HepG2 (cell line): ENCODE results near the gene CPED1. TPM values are rescaled to one million over a fixed set of nuclear protein-coding genes. Genes with fewer than 3 reads are reported as not detected.

ENCODE experiments used
- ATAC-seq: fragments of 200-7000 bp; cut with Tn5 transposase; 3 replicates; pipeline ENCODE4 v1.9.1; 2020; ENCODE audit warnings: mild to moderate bottlenecking, moderate library complexity
- BruUV-seq: library from RNA; stranded (reverse); fragments of 400-500 nt; replicated peaks from 2 replicates; lab custom pipeline; 2021; lab: Mats Ljungman, UMichigan
- CTCF ChIA-PET: fragments of 300-600 bp; formaldehyde crosslinking; extraction: SDS; loops from one replicate; lab custom pipeline; 2021; ENCODE audit warnings: low total read pairs, inconsistent platforms, low intra/inter-chr PET ratio; lab: Yijun Ruan, JAX
- POLR2A ChIA-PET: fragments of 350-600 bp; sonication (Branson Sonifier 250); formaldehyde crosslinking; loops from one replicate; lab custom pipeline; 2020; ENCODE audit warnings: antibody characterized with exemption, inconsistent platforms; lab: Yijun Ruan, JAX
- DNase-seq: peaks from one replicate; pipeline ENCODE4 v3.0.0-alpha.2; 2015; ENCODE audit warnings: low spot score
- FAIRE-seq: peaks from 3 replicates; lab custom pipeline; 2011; peaks lifted over from hg19 to GRCh38; lab: Jason Lieb, UNC
- H2AFZ ChIP-seq: one replicate; pipeline ENCODE4 v1.6.1; 2011; ENCODE audit warnings: low read length, inconsistent platforms
- H3K27ac ChIP-seq: fragments of 300-600 bp; 3 replicates; pipeline ENCODE4 v1.8.0; 2011; ENCODE audit warnings: mixed run types, mild to moderate bottlenecking, mixed read lengths, low read length, inconsistent platforms; ENCODE audit not compliant: insufficient read depth; ENCODE audit errors: extremely low read length
- H3K27me3 ChIP-seq, 2 experiments: fragments of 200-600 bp in 1 of 2; 2 replicates in 1 of 2; 3 replicates in 1 of 2; pipeline versions ENCODE4 v1.6.0 to v1.8.0; 2011; ENCODE audit warnings: low read length in 2 of 2, mild to moderate bottlenecking in 2 of 2, moderate library complexity in 2 of 2, inconsistent platforms in 1 of 2; ENCODE audit not compliant: insufficient read depth in 2 of 2, control insufficient read depth in 1 of 2
- H3K36me3 ChIP-seq, 2 experiments: fragments of 200-600 bp in 1 of 2; replicated peaks in 1 of 2; 2 replicates in 1 of 2; 3 replicates in 1 of 2; pipeline versions ENCODE4 v1.5.1 to v1.8.0; 2011; ENCODE audit warnings: low read length in 2 of 2, inconsistent platforms in 1 of 2; ENCODE audit not compliant: insufficient read depth in 2 of 2, control insufficient read depth in 1 of 2
- H3K4me1 ChIP-seq: 2 replicates; pipeline ENCODE4 v1.5.1; 2012; ENCODE audit warnings: low read length, inconsistent platforms; ENCODE audit not compliant: insufficient read depth
- H3K4me2 ChIP-seq: 2 replicates; pipeline ENCODE4 v1.6.0; 2011; ENCODE audit warnings: low read depth, low read length, inconsistent platforms
- H3K4me3 ChIP-seq, 3 experiments: fragments of 200-600 bp in 1 of 3; sonication (generic), shearing (Covaris generic) in 1 of 3; replicated peaks in 1 of 3; 2 replicates each; pipeline ENCODE4 v1.5.1; 2011 to 2016; ENCODE audit warnings: low read length in 3 of 3, inconsistent platforms in 2 of 3, low read depth in 2 of 3, mild to moderate bottlenecking in 2 of 3, control low read depth in 1 of 3, mixed read lengths in 1 of 3; ENCODE audit not compliant: insufficient read depth in 1 of 3
- H3K79me2 ChIP-seq: one replicate; pipeline ENCODE4 v1.6.1; 2011; ENCODE audit warnings: low read length, inconsistent platforms; ENCODE audit not compliant: insufficient read depth
- H3K9ac ChIP-seq: 2 replicates; pipeline ENCODE4 v1.6.0; 2011; ENCODE audit warnings: mild to moderate bottlenecking, low read depth, low read length, inconsistent platforms; ENCODE audit not compliant: insufficient read depth
- H3K9me3 ChIP-seq: 2 replicates; pipeline ENCODE4 v1.5.1; 2012; ENCODE audit warnings: mild to moderate bottlenecking, low read length
- H4K20me1 ChIP-seq: 2 replicates; pipeline ENCODE4 v1.6.0; 2011; ENCODE audit warnings: inconsistent platforms, mild to moderate bottlenecking, low read length, moderate library complexity; ENCODE audit not compliant: insufficient read depth
- CHD4 ChIP-seq: fragments of 200-600 bp; sonication (generic); IDR thresholded peaks from 2 replicates; pipeline ENCODE4 v1.7.0; 2017; ENCODE audit warnings: mild to moderate bottlenecking, low read length, borderline replicate concordance
- EEA1 ChIP-seq: sonication (generic); formaldehyde crosslinking; IDR thresholded peaks from 2 replicates; pipeline ENCODE4 v1.5.1; 2020; ENCODE audit warnings: mild to moderate bottlenecking, missing genetic modification reagents, borderline replicate concordance
- HNRNPLL ChIP-seq: fragments of 200-400 bp; formaldehyde crosslinking; IDR thresholded peaks from 2 replicates; pipeline ENCODE4 v1.6.1; 2017; ENCODE audit warnings: mild to moderate bottlenecking, low read depth, low read length; ENCODE audit not compliant: poor library complexity, severe bottlenecking
- SNAPC2 ChIP-seq: sonication (generic); formaldehyde crosslinking; IDR thresholded peaks from 2 replicates; pipeline ENCODE4 v1.8.1; 2022; ENCODE audit warnings: mild to moderate bottlenecking, missing genetic modification reagents
- SOX6 ChIP-seq, 2 experiments: fragments of 450-650 bp in 1 of 2; sonication (generic) in 1 of 2; formaldehyde crosslinking in 1 of 2; IDR thresholded peaks; 2 replicates each; pipeline versions ENCODE4 v1.4.0 to v1.6.1; 2017 to 2020; ENCODE audit warnings: antibody characterized with exemption in 1 of 2, mild to moderate bottlenecking in 1 of 2, missing genetic modification reagents in 1 of 2
- ZFP1 ChIP-seq: IDR thresholded peaks from 2 replicates; pipeline ENCODE4 v1.6.1; 2016
- ZFP36L2 ChIP-seq: sonication (generic); formaldehyde crosslinking; IDR thresholded peaks from 2 replicates; pipeline ENCODE4 v1.4.0; 2020; ENCODE audit warnings: missing genetic modification reagents
- ZNF318 ChIP-seq: sonication (generic); formaldehyde crosslinking; IDR thresholded peaks from 2 replicates; pipeline ENCODE4 v1.4.0; 2020; ENCODE audit warnings: mild to moderate bottlenecking, missing genetic modification reagents
- ZNF34 ChIP-seq: sonication (generic); formaldehyde crosslinking; IDR thresholded peaks from 2 replicates; pipeline ENCODE4 v1.4.0; 2020; ENCODE audit warnings: mild to moderate bottlenecking, missing genetic modification reagents, borderline replicate concordance
- ZNF44 ChIP-seq: sonication (generic); formaldehyde crosslinking; IDR thresholded peaks from 2 replicates; pipeline ENCODE4 v1.5.1; 2020; ENCODE audit warnings: mild to moderate bottlenecking, missing genetic modification reagents
- WGBS: methylation state at CpG from one replicate; pipeline ENCODE4 v1.1.6; 2017; ENCODE audit warnings: low lambda C conversion rate; 5-methylcytosine and 5-hydroxymethylcytosine counted together
- in situ Hi-C: cut with HindIII; loops from 2 replicates; pipeline ENCODE4 v1.10.0; 2017; ENCODE audit warnings: low pct_unique_long_range_greater_than_20kb; ENCODE audit not compliant: extremely low pct_ligation_motif_present
- intact Hi-C: fragments of 100-400 bp; cut with micrococcal nuclease; formaldehyde crosslinking; loops from one replicate; pipeline ENCODE4 v1.10.0; 2022; ENCODE audit not compliant: unreplicated experiment
- polyA plus RNA-seq, 8 experiments: library from polyadenylated mRNA; depleted of rRNA in 3 of 8; stranded (reverse) in 7 of 8; unstranded in 1 of 8; fragments of >200 nt; fragmentation: Illumina TruSeq in 4 of 8; extraction: Trizol in 4 of 8; gene quantifications; 2 replicates each; pipeline versions ENCODE4 v1.2.1 to v1.2.3, GENCODE V29; 2011 to 2016; ENCODE audit warnings: low read depth in 4 of 8, missing spikeins in 1 of 8, mixed read lengths in 1 of 8; ENCODE audit not compliant: insufficient read depth in 1 of 8
- total RNA-seq, 5 experiments: library from RNA; depleted of rRNA; stranded (reverse); fragments of >200 nt; fragmentation: Illumina TruSeq; extraction: Trizol; gene quantifications; 2 replicates each; pipeline ENCODE4 v1.2.3, GENCODE V29; 2016; ENCODE audit warnings: low read depth in 1 of 5
- TF ChIP-seq, protein P1 (sequence below): sonication (generic); formaldehyde crosslinking; IDR thresholded peaks from 2 replicates; pipeline ENCODE4 v1.4.0; 2020; ENCODE audit warnings: missing genetic modification reagents, borderline replicate concordance

Gene CPED1
- total and polyA plus RNA-seq, 2 of the 13 experiments (the other 11 are each of a cell fraction or from before 2014, with no cell fraction given), result 11.5 to 27.0 TPM

DNA sequence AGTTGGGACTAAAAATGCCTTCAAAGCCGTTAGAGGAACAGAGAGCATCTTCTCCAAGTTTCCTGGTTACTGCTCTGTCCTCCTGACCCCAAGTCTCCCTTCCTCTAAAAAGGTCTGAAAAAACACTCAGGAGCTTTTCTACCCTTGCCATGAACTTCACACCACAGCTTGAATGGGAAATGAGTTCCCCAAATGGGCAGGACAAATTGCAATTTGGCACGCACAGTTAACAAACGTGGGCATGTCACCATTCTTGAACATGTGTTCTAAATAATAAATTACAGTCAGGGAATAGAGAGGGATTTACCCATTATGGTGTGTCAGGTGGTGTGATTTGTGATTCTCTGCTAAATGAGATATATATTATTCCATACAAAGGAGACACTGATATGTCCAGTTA, 249.1 kb downstream of the CPED1 start:
- Histone ChIP-seq H3K4me2 (no peak overlapping the region), H3K4me3 (no peak overlapping the region), H3K27me3 (no peaks in the 10 kb centered on the region), H4K20me1 (no peaks in the 10 kb centered on the region), H3K9me3 (no peaks in the 10 kb centered on the region), H2AFZ (no peak overlapping the region), H3K36me3 (peaks cover 0 to 2% of the 10 kb centered on the region in 2 experiments; a peak in 1 of 5 replicates), H3K9ac (no peak overlapping the region), H3K27ac (no peak overlapping the region), H3K79me2 (no peaks in the 10 kb centered on the region), H3K4me1 (no peaks in the 10 kb centered on the region)
- TF ChIP-seq CHD4, result no peak
- no peak for TF ChIP-seq SNAPC2 (CRISPR knock-in tag)
- no peak for TF ChIP-seq HNRNPLL
- TF ChIP-seq ZNF44, result no peak
- TF ChIP-seq EEA1 (CRISPR knock-in tag), result no peak
- no peak for TF ChIP-seq ZFP1 (CRISPR knock-in tag)
- TF ChIP-seq ZFP36L2, result no peak
- TF ChIP-seq SOX6 (IDR thresholded peaks at IDR 0.05), result no peak
- no peak for TF ChIP-seq SOX6 (CRISPR knock-in tag; IDR thresholded peaks at IDR 0.05)
- no peak for TF ChIP-seq ZNF34 (CRISPR knock-in tag)
- TF ChIP-seq, protein P1, sequence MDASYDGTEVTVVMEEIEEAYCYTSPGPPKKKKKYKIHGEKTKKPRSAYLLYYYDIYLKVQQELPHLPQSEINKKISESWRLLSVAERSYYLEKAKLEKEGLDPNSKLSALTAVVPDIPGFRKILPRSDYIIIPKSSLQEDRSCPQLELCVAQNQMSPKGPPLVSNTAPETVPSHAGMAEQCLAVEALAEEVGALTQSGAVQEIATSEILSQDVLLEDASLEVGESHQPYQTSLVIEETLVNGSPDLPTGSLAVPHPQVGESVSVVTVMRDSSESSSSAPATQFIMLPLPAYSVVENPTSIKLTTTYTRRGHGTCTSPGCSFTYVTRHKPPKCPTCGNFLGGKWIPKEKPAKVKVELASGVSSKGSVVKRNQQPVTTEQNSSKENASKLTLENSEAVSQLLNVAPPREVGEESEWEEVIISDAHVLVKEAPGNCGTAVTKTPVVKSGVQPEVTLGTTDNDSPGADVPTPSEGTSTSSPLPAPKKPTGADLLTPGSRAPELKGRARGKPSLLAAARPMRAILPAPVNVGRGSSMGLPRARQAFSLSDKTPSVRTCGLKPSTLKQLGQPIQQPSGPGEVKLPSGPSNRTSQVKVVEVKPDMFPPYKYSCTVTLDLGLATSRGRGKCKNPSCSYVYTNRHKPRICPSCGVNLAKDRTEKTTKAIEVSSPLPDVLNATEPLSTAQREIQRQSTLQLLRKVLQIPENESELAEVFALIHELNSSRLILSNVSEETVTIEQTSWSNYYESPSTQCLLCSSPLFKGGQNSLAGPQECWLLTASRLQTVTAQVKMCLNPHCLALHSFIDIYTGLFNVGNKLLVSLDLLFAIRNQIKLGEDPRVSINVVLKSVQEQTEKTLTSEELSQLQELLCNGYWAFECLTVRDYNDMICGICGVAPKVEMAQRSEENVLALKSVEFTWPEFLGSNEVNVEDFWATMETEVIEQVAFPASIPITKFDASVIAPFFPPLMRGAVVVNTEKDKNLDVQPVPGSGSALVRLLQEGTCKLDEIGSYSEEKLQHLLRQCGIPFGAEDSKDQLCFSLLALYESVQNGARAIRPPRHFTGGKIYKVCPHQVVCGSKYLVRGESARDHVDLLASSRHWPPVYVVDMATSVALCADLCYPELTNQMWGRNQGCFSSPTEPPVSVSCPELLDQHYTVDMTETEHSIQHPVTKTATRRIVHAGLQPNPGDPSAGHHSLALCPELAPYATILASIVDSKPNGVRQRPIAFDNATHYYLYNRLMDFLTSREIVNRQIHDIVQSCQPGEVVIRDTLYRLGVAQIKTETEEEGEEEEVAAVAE, result no peak
- no peak for TF ChIP-seq ZNF318 (CRISPR knock-in tag)
- ATAC-seq (no peak), DNase-seq (no peak), FAIRE-seq (no peak)
- BruUV-seq, result no TSS peak
- in situ Hi-C loops, result no loop called here
- ChIA-PET POLR2A (no interaction called here), CTCF (no interaction called here)
- 48% methylated on average over 3 of the region's 3 CpGs for WGBS
- intact Hi-C loops, result no loop called here
